ENCODE measurements around the gene MT1X. TPM values are rescaled to one million over a fixed set of nuclear protein-coding genes. Genes with fewer than 3 reads are reported as not detected.

The MT1X gene
- total and polyA plus RNA-seq, 2 of the 13 experiments (the other 11 are each of a cell fraction or from before 2014, with no cell fraction given), result 19.7 to 288 TPM

DNA sequence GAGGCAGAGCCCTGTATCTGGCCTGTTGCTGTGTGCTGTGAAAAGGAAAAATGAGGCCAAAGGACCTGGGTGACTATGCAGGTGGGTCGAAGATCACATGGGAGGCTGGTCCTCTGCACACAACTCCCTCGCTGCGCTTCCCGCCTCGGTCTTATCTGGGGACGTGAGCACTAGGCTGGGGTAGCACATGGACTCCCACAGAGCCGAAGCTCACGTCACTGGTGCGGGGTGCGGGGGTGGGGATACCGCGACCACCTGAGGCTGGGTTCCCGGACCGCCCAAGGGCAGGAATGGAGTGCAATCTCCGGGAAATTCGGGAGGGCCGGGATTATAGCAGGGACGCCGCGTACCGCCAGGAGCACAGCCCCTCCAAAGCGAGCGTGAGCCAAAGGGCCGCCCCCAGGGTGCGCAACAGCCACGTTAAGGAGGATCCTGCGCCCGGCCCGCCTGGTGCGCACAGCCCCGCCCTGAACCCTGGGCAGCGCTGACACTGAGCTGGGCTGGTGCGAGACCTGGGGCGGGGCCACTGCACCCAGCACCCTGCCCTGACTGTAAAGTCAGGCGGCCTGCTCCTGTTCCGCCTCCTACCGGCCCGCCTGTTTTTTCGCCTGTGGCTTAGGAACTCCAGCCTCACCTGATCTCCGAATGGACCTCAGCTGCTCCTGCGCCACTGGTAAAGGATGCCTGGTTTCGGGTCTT, 39.0 kb upstream of the MT1X start (continued):
- peak; percentile 23; the same call in 1 of the 2 replicates for TF ChIP-seq ZHX1 (CRISPR knock-in tag; IDR thresholded peaks at IDR 0.05; ENCODE audit: low read depth)
- no peak for TF ChIP-seq RBM22 (optimal IDR thresholded peaks at IDR 0.05; ENCODE audit: low read length)
- TF ChIP-seq KDM5B (CRISPR knock-in tag; IDR thresholded peaks at IDR 0.05; ENCODE audit: borderline replicate concordance), result peak; percentile 84; the same call in 1 of the 2 replicates
- TF ChIP-seq, protein P1, sequence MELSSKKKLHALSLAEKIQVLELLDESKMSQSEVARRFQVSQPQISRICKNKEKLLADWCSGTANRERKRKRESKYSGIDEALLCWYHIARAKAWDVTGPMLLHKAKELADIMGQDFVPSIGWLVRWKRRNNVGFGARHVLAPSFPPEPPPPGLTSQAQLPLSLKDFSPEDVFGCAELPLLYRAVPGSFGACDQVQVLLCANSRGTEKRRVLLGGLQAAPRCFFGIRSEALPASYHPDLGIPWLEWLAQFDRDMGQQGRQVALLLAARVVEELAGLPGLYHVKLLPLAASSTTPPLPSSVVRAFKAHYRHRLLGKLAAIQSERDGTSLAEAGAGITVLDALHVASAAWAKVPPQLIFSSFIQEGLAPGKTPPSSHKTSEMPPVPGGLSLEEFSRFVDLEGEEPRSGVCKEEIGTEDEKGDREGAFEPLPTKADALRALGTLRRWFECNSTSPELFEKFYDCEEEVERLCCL (CRISPR knock-in tag; IDR thresholded peaks at IDR 0.05; ENCODE audit: borderline replicate concordance), result peak; percentile 82; the same call in 1 of the 2 replicates
- no peak for TF ChIP-seq SIN3A (IDR thresholded peaks at IDR 0.05; ENCODE audit: borderline replicate concordance, low read depth, low read length)
- TF ChIP-seq ZNF432 (CRISPR knock-in tag; IDR thresholded peaks at IDR 0.05; ENCODE audit: borderline replicate concordance), result no peak
- TF ChIP-seq ZBTB38 (CRISPR knock-in tag; IDR thresholded peaks at IDR 0.05), result peak; percentile 73
- TF ChIP-seq SP2 (CRISPR knock-in tag; IDR thresholded peaks at IDR 0.05), result peak; percentile 46; the same call in 1 of the 2 replicates
- TF ChIP-seq POGZ (CRISPR knock-in tag; IDR thresholded peaks at IDR 0.05), result peak; percentile 28; the same call in 1 of the 2 replicates
- TF ChIP-seq HINFP (CRISPR knock-in tag; IDR thresholded peaks at IDR 0.05; ENCODE audit: low read depth), result peak; percentile 65; the same call in 1 of the 2 replicates
- peak; percentile 54; the same call in 1 of the 2 replicates for TF ChIP-seq ZNF430 (CRISPR knock-in tag; IDR thresholded peaks at IDR 0.05)
- TF ChIP-seq ZBTB8A (CRISPR knock-in tag; IDR thresholded peaks at IDR 0.05; ENCODE audit: borderline replicate concordance, low read depth), result no peak
- peak; percentile 44; the same call in 1 of the 2 replicates for TF ChIP-seq GABPB1 (CRISPR knock-in tag; IDR thresholded peaks at IDR 0.05)
- TF ChIP-seq ZBTB14 (CRISPR knock-in tag; IDR thresholded peaks at IDR 0.05), result no peak
- no peak for TF ChIP-seq RELA (CRISPR knock-in tag; IDR thresholded peaks at IDR 0.05)
- no peak for TF ChIP-seq SUZ12 (IDR thresholded peaks at IDR 0.05; ENCODE audit: low read depth, low read length)
- no peak for TF ChIP-seq LCORL (IDR thresholded peaks at IDR 0.05)
- TF ChIP-seq LCORL (CRISPR knock-in tag; IDR thresholded peaks at IDR 0.05), result peak; percentile 15; the same call in 1 of the 2 replicates
- TF ChIP-seq NRL (CRISPR knock-in tag; IDR thresholded peaks at IDR 0.05; ENCODE audit: borderline replicate concordance), result peak; percentile 68
- no peak for TF ChIP-seq CEBPG (CRISPR knock-in tag; IDR thresholded peaks at IDR 0.05)
- peak; percentile 3 for TF ChIP-seq TEAD3 (CRISPR knock-in tag; optimal IDR thresholded peaks at IDR 0.05; ENCODE audit: borderline replicate concordance)
- peak; percentile 67; the same call in 1 of the 2 replicates for TF ChIP-seq BORCS8-MEF2B (CRISPR knock-in tag; IDR thresholded peaks at IDR 0.05)
- peak; percentile 67; the same call in 1 of the 2 replicates for TF ChIP-seq ZNF274 (CRISPR knock-in tag; IDR thresholded peaks at IDR 0.05)
- no peak for TF ChIP-seq CBX2 (IDR thresholded peaks at IDR 0.05; ENCODE audit: low read depth, low read length)
- peak; percentile 58; the same call in 1 of the 2 replicates for TF ChIP-seq CBX2 (CRISPR knock-in tag; IDR thresholded peaks at IDR 0.05; ENCODE audit: low read depth)

Measured in HepG2 (cell line).